ENCODE data around the gene EHF. TPM values are rescaled to one million over a fixed set of nuclear protein-coding genes. Genes with fewer than 3 reads are reported as not detected.
A peak's percentile ranks its signal among the peaks of the same experiment; 100 is the strongest.

Gene EHF
- total RNA-seq, 1 donor from 2014 or later: not detected

DNA sequence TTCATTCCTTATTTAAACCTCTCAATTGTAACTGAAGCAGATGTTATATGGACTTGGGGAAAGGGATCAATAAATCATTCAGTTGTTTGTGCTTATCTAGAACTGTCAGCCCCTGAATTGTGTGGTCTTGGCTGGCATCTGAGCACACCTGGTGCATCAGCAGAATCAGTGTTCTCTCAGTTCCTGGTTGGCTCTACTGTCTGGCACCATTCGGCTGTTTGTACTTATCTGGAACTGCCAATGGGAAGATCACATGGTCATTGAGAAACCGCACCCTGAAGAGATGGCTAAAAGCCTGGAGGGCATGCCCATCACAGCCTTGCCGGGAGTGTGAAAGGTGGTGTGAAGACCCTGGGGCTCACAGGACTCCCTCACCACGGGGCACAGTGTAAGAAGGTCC, 37.1 kb upstream of the EHF start:
- H3K4me3 ChIP-seq: no peak overlapping the region
- no peaks in the 10 kb centered on the region for H3K27me3 ChIP-seq
- no peak for DNase-seq (ENCODE audit: low spot score in 2 of 2)
- no peaks in the 10 kb centered on the region for H3K36me3 ChIP-seq
- no peaks in the 10 kb centered on the region for H3K9me3 ChIP-seq
- H3K4me1 ChIP-seq: no peaks in the 10 kb centered on the region
- intact Hi-C loops (cut with DNase I): loop anchor here (5.0 to 10.0 kb wide), 3 partner anchors 528 to 901 kb away; no protein-coding TSS in a partner anchor
- no peak overlapping the region for H3K27ac ChIP-seq
- TF ChIP-seq, protein P1, sequence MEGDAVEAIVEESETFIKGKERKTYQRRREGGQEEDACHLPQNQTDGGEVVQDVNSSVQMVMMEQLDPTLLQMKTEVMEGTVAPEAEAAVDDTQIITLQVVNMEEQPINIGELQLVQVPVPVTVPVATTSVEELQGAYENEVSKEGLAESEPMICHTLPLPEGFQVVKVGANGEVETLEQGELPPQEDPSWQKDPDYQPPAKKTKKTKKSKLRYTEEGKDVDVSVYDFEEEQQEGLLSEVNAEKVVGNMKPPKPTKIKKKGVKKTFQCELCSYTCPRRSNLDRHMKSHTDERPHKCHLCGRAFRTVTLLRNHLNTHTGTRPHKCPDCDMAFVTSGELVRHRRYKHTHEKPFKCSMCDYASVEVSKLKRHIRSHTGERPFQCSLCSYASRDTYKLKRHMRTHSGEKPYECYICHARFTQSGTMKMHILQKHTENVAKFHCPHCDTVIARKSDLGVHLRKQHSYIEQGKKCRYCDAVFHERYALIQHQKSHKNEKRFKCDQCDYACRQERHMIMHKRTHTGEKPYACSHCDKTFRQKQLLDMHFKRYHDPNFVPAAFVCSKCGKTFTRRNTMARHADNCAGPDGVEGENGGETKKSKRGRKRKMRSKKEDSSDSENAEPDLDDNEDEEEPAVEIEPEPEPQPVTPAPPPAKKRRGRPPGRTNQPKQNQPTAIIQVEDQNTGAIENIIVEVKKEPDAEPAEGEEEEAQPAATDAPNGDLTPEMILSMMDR (IDR thresholded peaks at IDR 0.05): no peak

- intact Hi-C loops (cut with DNase I): loop anchor here (5.0 to 10.0 kb wide), 3 partner anchors 307 to 899 kb away; no protein-coding TSS in a partner anchor
- TF ChIP-seq, protein P1 (IDR thresholded peaks at IDR 0.05): no peak
- H3K9me3 ChIP-seq: no peaks in the 10 kb centered on the region
- H3K36me3 ChIP-seq: no peaks in the 10 kb centered on the region
- no peaks in the 10 kb centered on the region for H3K4me1 ChIP-seq
- H3K27ac ChIP-seq: no peak overlapping the region
- no peaks in the 10 kb centered on the region for H3K27me3 ChIP-seq
- no peak for DNase-seq (ENCODE audit: low spot score in 2 of 2)
- no peak overlapping the region for H3K4me3 ChIP-seq
Observed at GRCh38 chr11:34585304-34585734, 35.6 kb upstream of the EHF start.

GRCh38 chr11:34585735-34586487, 35.0 kb upstream of the EHF start:
- intact Hi-C loops (cut with DNase I): loop anchor here (5.0 to 10.0 kb wide), 3 partner anchors 306 to 899 kb away; no protein-coding TSS in a partner anchor
- DNase-seq (ENCODE audit: low spot score in 2 of 2): no peak
- Histone ChIP-seq H3K27me3 (no peaks in the 10 kb centered on the region), H3K27ac (no peak overlapping the region), H3K4me3 (peak overlapping the region in 1 of 2 donors; percentile 9), H3K36me3 (no peaks in the 10 kb centered on the region), H3K4me1 (no peaks in the 10 kb centered on the region), H3K9me3 (no peaks in the 10 kb centered on the region)
- TF ChIP-seq, protein P1 (IDR thresholded peaks at IDR 0.05): peak; percentile 49 to 66 (median 59)

DNA sequence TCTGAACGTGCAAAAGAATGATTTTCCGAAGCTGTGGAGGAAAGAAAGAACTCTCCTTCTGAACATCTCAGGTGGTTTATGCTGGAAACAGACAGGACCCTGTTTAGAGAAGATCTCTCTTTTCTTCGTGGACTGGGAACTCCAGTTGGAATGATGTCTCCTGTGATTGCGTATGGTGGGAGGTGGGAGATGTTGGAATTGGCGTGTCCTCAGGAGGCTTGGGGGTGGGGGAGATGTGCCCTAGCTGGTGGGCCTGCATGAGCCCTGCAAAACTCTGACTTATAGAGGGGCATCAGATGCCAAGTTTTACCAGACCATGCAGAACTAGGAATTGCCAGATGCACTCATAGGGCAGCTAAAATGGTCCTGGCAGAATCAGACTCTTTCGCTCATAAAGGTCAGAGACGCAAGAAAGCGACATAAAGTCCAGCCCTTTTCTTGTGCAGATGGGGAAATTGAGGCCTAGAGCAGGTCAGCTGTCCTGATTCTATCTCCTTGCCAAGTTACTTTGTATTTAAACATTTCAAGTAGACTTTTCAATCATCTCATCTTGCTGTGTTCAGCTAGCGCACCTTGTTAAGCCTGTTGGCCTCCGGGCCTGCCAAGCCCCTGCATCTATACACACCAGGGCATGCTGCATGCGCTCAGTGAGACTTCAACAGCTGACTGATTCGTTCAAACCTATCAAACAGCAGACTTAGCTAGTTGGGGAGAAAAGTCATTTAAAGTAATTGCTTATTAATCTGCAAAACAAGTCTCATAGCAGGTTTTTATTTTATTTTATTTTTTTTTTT, 34.2 kb upstream of the EHF start:
- no peak overlapping the region for H3K27ac ChIP-seq
- no peaks in the 10 kb centered on the region for H3K4me1 ChIP-seq
- intact Hi-C loops (cut with DNase I): loop anchor here (5.0 to 10.0 kb wide), 3 partner anchors 306 to 898 kb away; no protein-coding TSS in a partner anchor
- no peaks in the 10 kb centered on the region for H3K27me3 ChIP-seq
- H3K4me3 ChIP-seq: peak overlapping the region in 1 of 2 donors; percentile 9
- TF ChIP-seq, protein P1 (IDR thresholded peaks at IDR 0.05): no peak
- H3K36me3 ChIP-seq: no peaks in the 10 kb centered on the region
- DNase-seq (ENCODE audit: low spot score in 2 of 2): no peak
- no peaks in the 10 kb centered on the region for H3K9me3 ChIP-seq

- intact Hi-C loops (cut with DNase I): loop anchor here (5.0 to 10.0 kb wide), 3 partner anchors 305 to 898 kb away; no protein-coding TSS in a partner anchor
- DNase-seq (ENCODE audit: low spot score in 2 of 2): no peak
- TF ChIP-seq, protein P1 (IDR thresholded peaks at IDR 0.05): no peak
- Histone ChIP-seq H3K27me3 (no peaks in the 10 kb centered on the region), H3K36me3 (no peaks in the 10 kb centered on the region), H3K9me3 (no peaks in the 10 kb centered on the region), H3K4me1 (no peaks in the 10 kb centered on the region), H3K27ac (no peak overlapping the region), H3K4me3 (no peak overlapping the region)
Observed at GRCh38 chr11:34587282-34587677, 33.6 kb upstream of the EHF start.
